Measurements from ENCODE around the gene LPO. TPM values are rescaled to one million over a fixed set of nuclear protein-coding genes. Genes with fewer than 3 reads are reported as not detected.

Gene LPO
- total and polyA plus RNA-seq, 10 of the 15 experiments (the other 5 are each of a cell fraction or from before 2014, with no cell fraction given) = 0.03 to 0.11 (median 0.06) TPM; not detected in 7

- TF ChIP-seq, protein P1, sequence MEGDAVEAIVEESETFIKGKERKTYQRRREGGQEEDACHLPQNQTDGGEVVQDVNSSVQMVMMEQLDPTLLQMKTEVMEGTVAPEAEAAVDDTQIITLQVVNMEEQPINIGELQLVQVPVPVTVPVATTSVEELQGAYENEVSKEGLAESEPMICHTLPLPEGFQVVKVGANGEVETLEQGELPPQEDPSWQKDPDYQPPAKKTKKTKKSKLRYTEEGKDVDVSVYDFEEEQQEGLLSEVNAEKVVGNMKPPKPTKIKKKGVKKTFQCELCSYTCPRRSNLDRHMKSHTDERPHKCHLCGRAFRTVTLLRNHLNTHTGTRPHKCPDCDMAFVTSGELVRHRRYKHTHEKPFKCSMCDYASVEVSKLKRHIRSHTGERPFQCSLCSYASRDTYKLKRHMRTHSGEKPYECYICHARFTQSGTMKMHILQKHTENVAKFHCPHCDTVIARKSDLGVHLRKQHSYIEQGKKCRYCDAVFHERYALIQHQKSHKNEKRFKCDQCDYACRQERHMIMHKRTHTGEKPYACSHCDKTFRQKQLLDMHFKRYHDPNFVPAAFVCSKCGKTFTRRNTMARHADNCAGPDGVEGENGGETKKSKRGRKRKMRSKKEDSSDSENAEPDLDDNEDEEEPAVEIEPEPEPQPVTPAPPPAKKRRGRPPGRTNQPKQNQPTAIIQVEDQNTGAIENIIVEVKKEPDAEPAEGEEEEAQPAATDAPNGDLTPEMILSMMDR (IDR thresholded peaks at IDR 0.05 in 2 of 3, conservative IDR thresholded peaks at IDR 0.05 in 1 of 3; ENCODE audit: control insufficient read depth in 2 of 3, extremely low read depth in 1 of 3, insufficient read depth in 1 of 3, low read depth in 3 of 3, low read length in 3 of 3) = peak; percentile 6 to 24 (median 20); a peak in 1 of 6 replicates
- peak; percentile 51; the same call in 1 of the 2 replicates for TF ChIP-seq RELB (IDR thresholded peaks at IDR 0.05; ENCODE audit: low read depth)
- no peak for TF ChIP-seq TAF1 (IDR thresholded peaks at IDR 0.05; ENCODE audit: borderline replicate concordance, low read depth, low read length)
- peak; percentile 61; the same call in 1 of the 2 replicates for TF ChIP-seq SPI1 (IDR thresholded peaks at IDR 0.05; ENCODE audit: borderline replicate concordance, insufficient read depth, low read depth, low read length)
- TF ChIP-seq BHLHE40 (IDR thresholded peaks at IDR 0.05; ENCODE audit: borderline replicate concordance in 1 of 2, low read depth in 2 of 2, low read length in 1 of 2) = peak; percentile 68 to 78; a peak in 2 of 4 replicates
- TF ChIP-seq POLR2A (IDR thresholded peaks at IDR 0.05; ENCODE audit: low read depth, low read length) = peak; percentile 56
- 0 out of 4 replicates have a peak, but pooled peaks of 1 of the 2 experiments have one; percentile 19 for TF ChIP-seq EP300 (IDR thresholded peaks at IDR 0.05; ENCODE audit: borderline replicate concordance in 1 of 2, control insufficient read depth in 1 of 2, low read depth in 2 of 2, low read length in 2 of 2)
- peak; percentile 47; the same call in 1 of the 2 replicates for TF ChIP-seq MTA2 (IDR thresholded peaks at IDR 0.05; ENCODE audit: low read depth)
- peak; percentile 89 for TF ChIP-seq IKZF1 (conservative IDR thresholded peaks at IDR 0.05)
- peak; percentile 96 for TF ChIP-seq CREB1 (IDR thresholded peaks at IDR 0.05; ENCODE audit: low read depth)
- TF ChIP-seq, protein P2, sequence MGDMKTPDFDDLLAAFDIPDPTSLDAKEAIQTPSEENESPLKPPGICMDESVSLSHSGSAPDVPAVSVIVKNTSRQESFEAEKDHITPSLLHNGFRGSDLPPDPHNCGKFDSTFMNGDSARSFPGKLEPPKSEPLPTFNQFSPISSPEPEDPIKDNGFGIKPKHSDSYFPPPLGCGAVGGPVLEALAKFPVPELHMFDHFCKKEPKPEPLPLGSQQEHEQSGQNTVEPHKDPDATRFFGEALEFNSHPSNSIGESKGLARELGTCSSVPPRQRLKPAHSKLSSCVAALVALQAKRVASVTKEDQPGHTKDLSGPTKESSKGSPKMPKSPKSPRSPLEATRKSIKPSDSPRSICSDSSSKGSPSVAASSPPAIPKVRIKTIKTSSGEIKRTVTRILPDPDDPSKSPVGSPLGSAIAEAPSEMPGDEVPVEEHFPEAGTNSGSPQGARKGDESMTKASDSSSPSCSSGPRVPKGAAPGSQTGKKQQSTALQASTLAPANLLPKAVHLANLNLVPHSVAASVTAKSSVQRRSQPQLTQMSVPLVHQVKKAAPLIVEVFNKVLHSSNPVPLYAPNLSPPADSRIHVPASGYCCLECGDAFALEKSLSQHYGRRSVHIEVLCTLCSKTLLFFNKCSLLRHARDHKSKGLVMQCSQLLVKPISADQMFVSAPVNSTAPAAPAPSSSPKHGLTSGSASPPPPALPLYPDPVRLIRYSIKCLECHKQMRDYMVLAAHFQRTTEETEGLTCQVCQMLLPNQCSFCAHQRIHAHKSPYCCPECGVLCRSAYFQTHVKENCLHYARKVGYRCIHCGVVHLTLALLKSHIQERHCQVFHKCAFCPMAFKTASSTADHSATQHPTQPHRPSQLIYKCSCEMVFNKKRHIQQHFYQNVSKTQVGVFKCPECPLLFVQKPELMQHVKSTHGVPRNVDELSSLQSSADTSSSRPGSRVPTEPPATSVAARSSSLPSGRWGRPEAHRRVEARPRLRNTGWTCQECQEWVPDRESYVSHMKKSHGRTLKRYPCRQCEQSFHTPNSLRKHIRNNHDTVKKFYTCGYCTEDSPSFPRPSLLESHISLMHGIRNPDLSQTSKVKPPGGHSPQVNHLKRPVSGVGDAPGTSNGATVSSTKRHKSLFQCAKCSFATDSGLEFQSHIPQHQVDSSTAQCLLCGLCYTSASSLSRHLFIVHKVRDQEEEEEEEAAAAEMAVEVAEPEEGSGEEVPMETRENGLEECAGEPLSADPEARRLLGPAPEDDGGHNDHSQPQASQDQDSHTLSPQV (IDR thresholded peaks at IDR 0.05) = peak; percentile 42; the same call in 1 of the 2 replicates
- TF ChIP-seq NBN (IDR thresholded peaks at IDR 0.05) = peak; percentile 87
- TF ChIP-seq, protein P3, sequence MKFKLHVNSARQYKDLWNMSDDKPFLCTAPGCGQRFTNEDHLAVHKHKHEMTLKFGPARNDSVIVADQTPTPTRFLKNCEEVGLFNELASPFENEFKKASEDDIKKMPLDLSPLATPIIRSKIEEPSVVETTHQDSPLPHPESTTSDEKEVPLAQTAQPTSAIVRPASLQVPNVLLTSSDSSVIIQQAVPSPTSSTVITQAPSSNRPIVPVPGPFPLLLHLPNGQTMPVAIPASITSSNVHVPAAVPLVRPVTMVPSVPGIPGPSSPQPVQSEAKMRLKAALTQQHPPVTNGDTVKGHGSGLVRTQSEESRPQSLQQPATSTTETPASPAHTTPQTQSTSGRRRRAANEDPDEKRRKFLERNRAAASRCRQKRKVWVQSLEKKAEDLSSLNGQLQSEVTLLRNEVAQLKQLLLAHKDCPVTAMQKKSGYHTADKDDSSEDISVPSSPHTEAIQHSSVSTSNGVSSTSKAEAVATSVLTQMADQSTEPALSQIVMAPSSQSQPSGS (IDR thresholded peaks at IDR 0.05; ENCODE audit: low read length) = peak; percentile 41; the same call in 1 of the 2 replicates
- peak; percentile 79 for TF ChIP-seq EED (IDR thresholded peaks at IDR 0.05; ENCODE audit: low read depth)
- TF ChIP-seq YY1 (IDR thresholded peaks at IDR 0.05; ENCODE audit: low read depth, low read length) = peak; percentile 43; the same call in 1 of the 2 replicates
- TF ChIP-seq CREM (IDR thresholded peaks at IDR 0.05; ENCODE audit: low read depth) = peak; percentile 88
- no peak for TF ChIP-seq FOXK2 (IDR thresholded peaks at IDR 0.05)
- TF ChIP-seq RAD51 (IDR thresholded peaks at IDR 0.05) = peak; percentile 16; the same call in 1 of the 2 replicates
- TF ChIP-seq IKZF2 (IDR thresholded peaks at IDR 0.05) = peak; percentile 86 to 87
- peak; percentile 57 for TF ChIP-seq RUNX3 (IDR thresholded peaks at IDR 0.05; ENCODE audit: low read length)
- peak; percentile 67 for TF ChIP-seq MEF2B (IDR thresholded peaks at IDR 0.05; ENCODE audit: partially characterized antibody, poor library complexity, severe bottlenecking)
- no peak for TF ChIP-seq MYC (IDR thresholded peaks at IDR 0.05; ENCODE audit: insufficient read depth, insufficient read length, insufficient replicate concordance, low read length, severe bottlenecking)
Observed at GRCh38 chr17:58232707-58233156, 5.7 kb upstream of the LPO start (continued).

Data from GM12878 (cell line).